BLaER1 treated with 17β-estradiol and CSF1 and Interleukin-3, amounts not matched to agents 10 nM and 100 nM (cell line): ENCODE data around the gene TPSAB1.

Experiments used
- H3K27ac ChIP-seq, 11 experiments: shearing (Covaris generic); formaldehyde crosslinking; 2 replicates each; pipeline ENCODE4 v1.8.1; 2022
- H3K27me3 ChIP-seq, 11 experiments: shearing (Covaris generic); formaldehyde crosslinking; 2 replicates each; pipeline ENCODE4 v1.8.1; 2022
- H3K36me3 ChIP-seq, 11 experiments: shearing (Covaris generic); formaldehyde crosslinking; 2 replicates each; pipeline ENCODE4 v1.8.1; 2022
- H3K4me1 ChIP-seq, 10 experiments: shearing (Covaris generic); formaldehyde crosslinking; 2 replicates each; pipeline ENCODE4 v1.8.1; 2022
- H3K4me2 ChIP-seq, 11 experiments: shearing (Covaris generic); formaldehyde crosslinking; 2 replicates each; pipeline ENCODE4 v1.8.1; 2022
- H3K4me3 ChIP-seq, 10 experiments: shearing (Covaris generic); formaldehyde crosslinking; 2 replicates each; pipeline ENCODE4 v1.8.1; 2022
- H3K9ac ChIP-seq, 11 experiments: shearing (Covaris generic); formaldehyde crosslinking; 2 replicates each; pipeline ENCODE4 v1.8.1; 2022
- H3K9me3 ChIP-seq, 11 experiments: shearing (Covaris generic); formaldehyde crosslinking; replicated peaks in 1 of 11; 2 replicates each; pipeline ENCODE4 v1.8.1; 2022
- H4K20me1 ChIP-seq, 11 experiments: shearing (Covaris generic); formaldehyde crosslinking; 2 replicates each; pipeline ENCODE4 v1.8.1; 2022
- Cebpa-rat ChIP-seq, 11 experiments: shearing (Covaris generic); IDR thresholded peaks; 2 replicates each; pipeline ENCODE4 v1.8.1; 2022

TPSAB1 gene

GRCh38 chr16:1282324-1282973 is 41.9 kb downstream of the TPSAB1 start:
- Histone ChIP-seq H3K9ac (peak overlapping the region in 8 of 11 experiments; percentile 41 to 68 (median 58); a peak in 15 of 22 replicates), H3K9me3 (no peaks in the 10 kb centered on the region), H3K4me1 (peaks cover 27 to 76% (median 68%) of the 10 kb centered on the region in 10 experiments), H3K27ac (peak overlapping the region in 9 of 11 experiments; percentile 43 to 82 (median 68); a peak in 18 of 22 replicates), H3K36me3 (no peaks in the 10 kb centered on the region), H3K4me3 (peak overlapping the region in 5 of 10 experiments; percentile 8 to 38 (median 20); a peak in 3 of 20 replicates), H3K27me3 (peaks cover 11 to 77% (median 35%) of the 10 kb centered on the region in 11 experiments; a peak in 19 of 22 replicates), H3K4me2 (peak overlapping the region; percentile 78 to 97 (median 89)), H4K20me1 (no peaks in the 10 kb centered on the region)
- peak in 2 of 11 experiments; percentile 37 to 55; a peak in 2 of 22 replicates for TF ChIP-seq Cebpa-rat (IDR thresholded peaks at IDR 0.05)

DNA sequence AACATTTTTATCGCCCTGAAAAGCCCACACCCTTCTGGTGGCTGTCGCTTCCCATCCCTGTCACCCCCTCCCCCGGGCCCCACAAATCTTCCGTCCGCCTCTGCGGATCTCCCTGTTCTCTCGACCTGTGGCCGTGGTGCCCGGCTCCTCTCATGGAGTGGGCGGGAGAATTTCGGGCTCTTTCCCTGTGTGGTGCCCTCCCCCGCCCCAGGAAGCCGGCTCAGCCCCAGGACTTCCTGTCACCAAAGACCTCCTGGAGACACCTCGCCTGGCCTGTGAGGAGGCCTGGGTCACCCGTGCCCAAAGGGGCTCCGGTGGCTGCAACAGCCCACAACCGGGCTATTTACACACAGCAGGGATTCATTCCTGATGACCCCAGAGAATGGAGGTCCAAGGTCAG is 42.8 kb downstream of the TPSAB1 start:
- Histone ChIP-seq H3K36me3 (no peaks in the 10 kb centered on the region), H3K27me3 (peaks cover 4 to 77% (median 27%) of the 10 kb centered on the region in 11 experiments; a peak in 16 of 22 replicates), H3K27ac (peak overlapping the region in 9 of 11 experiments; percentile 43 to 82 (median 68); a peak in 18 of 22 replicates), H3K9ac (peak overlapping the region in 9 of 11 experiments; percentile 29 to 68 (median 56); a peak in 16 of 22 replicates), H4K20me1 (no peaks in the 10 kb centered on the region), H3K9me3 (no peaks in the 10 kb centered on the region), H3K4me3 (peak overlapping the region in 4 of 10 experiments; percentile 20 to 49 (median 32); a peak in 8 of 20 replicates), H3K4me2 (peak overlapping the region; percentile 78 to 97 (median 89)), H3K4me1 (peaks cover 27 to 75% (median 70%) of the 10 kb centered on the region in 10 experiments)
- TF ChIP-seq Cebpa-rat (IDR thresholded peaks at IDR 0.05): no peak

GRCh38 chr16:1283996-1284616 is 43.6 kb downstream of the TPSAB1 start:
- H3K4me1 ChIP-seq: peaks cover 27 to 74% (median 69%) of the 10 kb centered on the region in 10 experiments
- H3K36me3 ChIP-seq: no peaks in the 10 kb centered on the region
- H3K9me3 ChIP-seq: no peaks in the 10 kb centered on the region
- no peaks in the 10 kb centered on the region for H4K20me1 ChIP-seq
- no peak for TF ChIP-seq Cebpa-rat (IDR thresholded peaks at IDR 0.05)
- peaks cover 4 to 76% (median 18%) of the 10 kb centered on the region in 11 experiments; a peak in 15 of 22 replicates for H3K27me3 ChIP-seq
- H3K4me2 ChIP-seq: peak overlapping the region; percentile 78 to 97 (median 89)
- H3K9ac ChIP-seq: peak overlapping the region in 6 of 11 experiments; percentile 38 to 68 (median 63); a peak in 11 of 22 replicates
- H3K27ac ChIP-seq: peak overlapping the region in 8 of 11 experiments; percentile 64 to 82 (median 70); a peak in 17 of 22 replicates
- peak overlapping the region in 1 of 10 experiments; percentile 49; a peak in 3 of 20 replicates for H3K4me3 ChIP-seq

DNA sequence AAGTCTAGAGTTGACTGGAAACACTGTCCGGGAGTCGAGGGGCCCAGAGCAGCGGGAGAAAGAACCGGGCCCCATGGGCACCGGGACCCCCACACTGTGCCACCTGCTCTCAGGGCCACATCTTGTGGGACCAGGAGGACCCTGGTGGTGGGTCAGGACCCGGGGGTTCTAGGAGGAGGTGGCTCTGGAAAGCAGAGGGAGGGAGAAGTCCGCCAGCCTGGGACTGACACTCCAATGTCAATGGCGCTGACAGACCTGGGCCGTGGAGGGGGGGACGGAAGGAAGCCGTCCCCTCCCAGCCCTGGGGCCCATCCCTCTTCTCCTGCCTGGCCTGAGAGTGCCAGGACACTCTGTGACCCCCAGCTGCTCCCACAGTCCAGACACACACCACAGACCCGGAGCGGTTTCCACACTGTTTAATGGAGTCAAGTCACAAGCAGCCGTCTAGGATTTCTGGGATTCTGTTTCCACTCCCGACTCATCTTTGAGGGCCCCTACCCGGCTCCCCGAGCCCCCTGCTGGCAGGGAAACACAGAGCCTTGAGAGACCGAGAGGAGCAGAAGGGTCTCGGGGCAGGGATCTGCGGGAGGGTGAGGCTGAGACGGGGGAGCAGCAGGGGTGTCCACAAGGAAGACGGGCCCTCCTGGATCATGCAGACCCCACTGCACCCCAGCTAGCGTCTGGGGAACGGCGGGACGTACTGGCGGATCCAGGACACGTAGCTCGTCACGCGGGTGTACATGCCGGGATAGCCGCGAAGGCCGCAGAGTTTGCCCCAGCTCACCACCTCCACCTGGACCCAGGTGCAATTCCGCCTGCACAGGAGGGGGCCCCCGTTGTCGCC is 45.4 kb downstream of the TPSAB1 start:
- Histone ChIP-seq H3K9me3 (no peaks in the 10 kb centered on the region), H3K36me3 (no peaks in the 10 kb centered on the region), H3K27me3 (peaks cover 4 to 70% (median 12%) of the 10 kb centered on the region in 11 experiments; a peak in 17 of 22 replicates), H3K4me3 (no peak overlapping the region), H3K4me1 (peaks cover 41 to 74% (median 69%) of the 10 kb centered on the region in 10 experiments), H3K4me2 (no peak overlapping the region), H4K20me1 (no peaks in the 10 kb centered on the region), H3K9ac (no peak overlapping the region), H3K27ac (peak overlapping the region in 4 of 11 experiments; percentile 18 to 93 (median 33); a peak in 6 of 22 replicates)
- no peak for TF ChIP-seq Cebpa-rat (IDR thresholded peaks at IDR 0.05)

DNA sequence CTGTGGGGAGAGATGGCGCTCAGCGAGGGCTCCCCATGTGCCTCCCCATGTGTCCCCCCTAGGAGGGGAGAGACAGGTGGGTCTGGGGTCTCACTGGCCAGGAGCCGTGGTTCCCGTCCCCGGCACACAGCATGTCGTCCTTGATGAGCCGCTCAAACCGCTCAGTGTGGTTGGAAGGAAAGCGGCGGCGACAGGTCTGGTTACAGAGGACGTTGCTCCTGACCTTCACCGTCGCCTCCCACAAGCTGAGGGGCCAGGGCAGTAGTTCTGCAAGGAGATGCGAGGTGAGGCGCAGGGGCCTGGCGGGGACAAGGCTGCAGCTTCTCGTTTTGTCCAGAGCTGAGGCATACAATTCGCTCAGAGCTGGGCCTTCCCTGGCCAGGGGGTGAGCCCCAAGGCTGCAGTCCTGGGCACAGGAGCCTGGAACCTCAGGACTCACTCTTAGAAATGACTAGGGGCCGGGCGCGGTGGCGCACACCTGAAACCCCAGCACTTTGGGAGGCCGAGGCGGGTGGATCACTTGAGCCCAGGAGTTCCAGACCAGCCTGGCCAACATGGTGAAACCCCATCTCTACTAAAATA is 46.1 kb downstream of the TPSAB1 start:
- Histone ChIP-seq H3K9me3 (no peaks in the 10 kb centered on the region), H3K9ac (no peak overlapping the region), H3K4me3 (no peak overlapping the region), H3K4me2 (0 out of 22 replicates have a peak overlapping the region, but pooled peaks of 1 of the 11 experiments have one; percentile 6), H3K27me3 (peaks cover 4 to 62% (median 12%) of the 10 kb centered on the region in 11 experiments; a peak in 16 of 22 replicates), H3K36me3 (no peaks in the 10 kb centered on the region), H3K4me1 (peaks cover 46 to 74% (median 69%) of the 10 kb centered on the region in 10 experiments), H3K27ac (peak overlapping the region in 2 of 11 experiments; percentile 90 to 93; a peak in 2 of 22 replicates), H4K20me1 (no peaks in the 10 kb centered on the region)
- no peak for TF ChIP-seq Cebpa-rat (IDR thresholded peaks at IDR 0.05)

- Histone ChIP-seq H3K9ac (peak overlapping the region in 5 of 11 experiments; percentile 38 to 66 (median 55); a peak in 7 of 22 replicates), H3K4me3 (no peak overlapping the region), H3K27me3 (peaks cover 4 to 52% (median 12%) of the 10 kb centered on the region in 11 experiments; a peak in 16 of 22 replicates), H3K4me2 (peak overlapping the region in 9 of 11 experiments; percentile 66 to 99 (median 97); a peak in 14 of 22 replicates), H3K4me1 (peaks cover 36 to 70% (median 65%) of the 10 kb centered on the region in 10 experiments), H4K20me1 (no peaks in the 10 kb centered on the region), H3K27ac (peak overlapping the region in 7 of 11 experiments; percentile 45 to 93 (median 86); a peak in 10 of 22 replicates), H3K36me3 (no peaks in the 10 kb centered on the region), H3K9me3 (no peaks in the 10 kb centered on the region)
- no peak for TF ChIP-seq Cebpa-rat (IDR thresholded peaks at IDR 0.05)
Observed at GRCh38 chr16:1287982-1288670, 47.6 kb downstream of the TPSAB1 start.

- Histone ChIP-seq H3K27ac (peak overlapping the region in 7 of 11 experiments; percentile 45 to 93 (median 86); a peak in 15 of 22 replicates), H3K4me3 (no peak overlapping the region; a peak in 1 of 20 replicates), H3K9ac (peak overlapping the region in 8 of 11 experiments; percentile 8 to 83 (median 46); a peak in 11 of 22 replicates), H4K20me1 (no peaks in the 10 kb centered on the region), H3K4me1 (peaks cover 36 to 70% (median 65%) of the 10 kb centered on the region in 10 experiments), H3K9me3 (no peaks in the 10 kb centered on the region), H3K4me2 (peak overlapping the region; percentile 16 to 99 (median 94); a peak in 19 of 22 replicates), H3K27me3 (peaks cover 4 to 44% (median 12%) of the 10 kb centered on the region in 11 experiments; a peak in 16 of 22 replicates), H3K36me3 (no peaks in the 10 kb centered on the region)
- no peak for TF ChIP-seq Cebpa-rat (IDR thresholded peaks at IDR 0.05)
Observed at GRCh38 chr16:1288813-1289476, 48.4 kb downstream of the TPSAB1 start.
